Dermis blood vessel endothelial cell (primary cell): Measurements from ENCODE around the gene CSRNP3. TPM values are rescaled to one million over a fixed set of nuclear protein-coding genes. Genes with fewer than 3 reads are reported as not detected.
"Not testable (repeated sequence)": the region's sequence is repeated elsewhere in the genome, so short reads cannot be mapped to it uniquely, and the experiment has no call there.

Experiments
- DNase-seq: peaks from one replicate; pipeline ENCODE4 v3.0.0; 2010
- total RNA-seq: library from RNA; depleted of rRNA; stranded (reverse); fragments of >200 nt; gene quantifications from 2 replicates; pipeline ENCODE4 v1.2.3, GENCODE V29; 2014

Gene CSRNP3
- total RNA-seq, 1 donor from 2014 or later = 0.51 TPM

GRCh38 chr2:165636959-165637358 is 167.5 kb downstream of the CSRNP3 start:
- DNase-seq = no peak

- DNase-seq = no peak
Observed at GRCh38 chr2:165637396-165637795, 167.9 kb downstream of the CSRNP3 start.

GRCh38 chr2:165639504-165639903 is 170.0 kb downstream of the CSRNP3 start:
- DNase-seq = no peak

GRCh38 chr2:165640247-165640929 is 170.9 kb downstream of the CSRNP3 start:
- no peak for DNase-seq

GRCh38 chr2:165645930-165646831 is 176.7 kb downstream of the CSRNP3 start:
- DNase-seq = no peak

- DNase-seq = no peak
Observed at GRCh38 chr2:165647409-165647808, 177.9 kb downstream of the CSRNP3 start.

GRCh38 chr2:165648801-165649200 is 179.3 kb downstream of the CSRNP3 start:
- DNase-seq = no peak

- DNase-seq = no peak
Observed at GRCh38 chr2:165651233-165651632, 181.7 kb downstream of the CSRNP3 start.

GRCh38 chr2:165655661-165656060 is 186.2 kb downstream of the CSRNP3 start:
- DNase-seq = no peak

- no peak for DNase-seq
Observed at GRCh38 chr2:165660361-165660760, 190.9 kb downstream of the CSRNP3 start.

GRCh38 chr2:165662720-165663119 is 193.2 kb downstream of the CSRNP3 start:
- no peak for DNase-seq

- DNase-seq = no peak
Observed at GRCh38 chr2:165665614-165666013, 196.1 kb downstream of the CSRNP3 start.

- not testable (repeated sequence) for DNase-seq
Observed at GRCh38 chr2:165666073-165666472, 196.6 kb downstream of the CSRNP3 start.

GRCh38 chr2:165666605-165667004 is 197.1 kb downstream of the CSRNP3 start:
- no peak for DNase-seq

GRCh38 chr2:165667375-165667774 is 197.9 kb downstream of the CSRNP3 start:
- no peak for DNase-seq

- no peak for DNase-seq
Observed at GRCh38 chr2:165674780-165675179, 205.3 kb downstream of the CSRNP3 start.

GRCh38 chr2:165675551-165675968 is 206.1 kb downstream of the CSRNP3 start:
- no peak for DNase-seq

GRCh38 chr2:165678882-165679281 is 209.4 kb downstream of the CSRNP3 start:
- DNase-seq = no peak

GRCh38 chr2:165679621-165680020 is 210.1 kb downstream of the CSRNP3 start:
- DNase-seq = no peak

GRCh38 chr2:165681841-165682240 is 212.3 kb downstream of the CSRNP3 start:
- DNase-seq = no peak

GRCh38 chr2:165682546-165682945 is 213.0 kb downstream of the CSRNP3 start:
- no peak for DNase-seq

- no peak for DNase-seq
Observed at GRCh38 chr2:165686800-165687199, 217.3 kb downstream of the CSRNP3 start.

GRCh38 chr2:165687426-165688002 is 218.0 kb downstream of the CSRNP3 start:
- DNase-seq = no peak

- no peak for DNase-seq
Observed at GRCh38 chr2:165691615-165692014, 222.1 kb downstream of the CSRNP3 start.
